HG02610 (cell line): ENCODE results near the gene DDTL.
A peak's percentile ranks its signal among the peaks of the same experiment; 100 is the strongest.
"Not testable (repeated sequence)": the region's sequence is repeated elsewhere in the genome, so short reads cannot be mapped to it uniquely, and the experiment has no call there.

Source experiments
- ATAC-seq: cut with Tn5 transposase; IDR thresholded peaks from one replicate; pipeline ENCODE4 v1.9.1; 2021; ENCODE audit warnings: mild to moderate bottlenecking, moderate library complexity; ENCODE audit not compliant: unreplicated experiment

DDTL gene

GRCh38 chr22:23966568-23966967, at the start of gene DDTL:
TSS of gene DDTL (plus strand) at chr22:23966888. CDS start at chr22:23966915, 27 bp downstream.
- peak; percentile 90 for ATAC-seq

DNA sequence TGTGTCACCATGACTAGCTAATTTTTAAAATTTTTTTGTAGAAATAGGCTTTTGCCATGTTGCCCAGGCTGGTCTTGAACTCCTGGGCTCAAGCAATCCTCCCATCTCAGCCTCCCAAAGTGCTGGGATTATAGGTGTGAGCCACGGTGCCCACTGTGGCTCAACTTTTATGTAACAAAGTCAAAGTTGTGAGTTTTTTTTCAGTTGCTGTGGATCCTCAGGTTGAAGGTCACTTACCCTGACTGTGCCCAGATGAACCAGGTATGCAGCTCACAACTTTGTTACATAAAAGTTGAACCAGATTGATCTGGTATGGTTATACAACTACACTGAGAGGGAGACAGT, 46.4 kb upstream of the DDTL start:
- not testable (repeated sequence) for ATAC-seq

- not testable (repeated sequence) for ATAC-seq
Observed at GRCh38 chr22:23921586-23922201, 45.0 kb upstream of the DDTL start.

DNA sequence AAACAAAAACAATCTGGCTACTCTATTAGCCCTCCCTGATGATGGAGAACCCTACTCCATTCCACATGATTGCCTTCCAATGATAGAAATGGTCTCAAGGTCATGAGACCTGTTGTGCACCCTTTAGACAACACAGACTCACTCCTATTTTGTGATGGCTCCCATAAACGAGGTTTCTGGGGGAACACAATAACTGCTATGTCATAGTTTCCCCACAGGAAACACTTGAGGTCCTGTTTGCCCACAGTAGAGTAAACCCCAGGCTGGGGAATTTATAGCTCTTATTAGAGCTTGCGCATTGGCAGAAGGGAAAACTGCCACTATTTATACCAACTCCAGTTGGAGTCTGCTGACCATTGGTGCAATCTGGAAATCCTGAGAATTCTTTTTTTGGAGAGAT, 43.8 kb upstream of the DDTL start:
- ATAC-seq, result no peak

DNA sequence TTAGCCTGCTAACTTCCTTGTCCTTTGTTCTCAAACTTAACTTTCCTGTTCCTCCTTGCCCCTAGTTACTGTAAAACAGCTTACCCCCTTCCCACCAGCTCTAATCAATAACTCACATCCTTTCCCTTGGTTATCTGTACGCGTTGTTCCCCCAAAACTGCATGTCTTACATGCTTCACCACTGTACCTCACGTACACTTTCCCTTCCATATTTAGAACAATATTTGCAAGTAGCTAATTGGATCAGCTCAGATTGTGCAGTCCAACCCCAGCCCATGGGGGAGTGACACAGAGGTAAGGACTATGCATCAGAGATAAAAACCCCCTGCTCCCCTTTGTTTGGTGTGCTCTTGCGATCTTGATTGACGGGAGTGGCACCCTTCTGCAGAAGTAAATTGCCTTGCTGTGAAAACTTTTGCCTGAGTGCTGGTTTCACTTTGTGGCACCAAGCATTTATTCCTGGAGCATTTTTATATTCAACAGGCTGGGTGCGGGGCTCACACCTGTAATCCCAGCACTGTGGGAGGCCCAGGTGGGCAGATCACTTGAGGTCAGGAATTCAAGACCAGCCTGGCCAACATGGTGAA, 41.6 kb upstream of the DDTL start:
- ATAC-seq, result no peak

GRCh38 chr22:23926561-23926960, 40.1 kb upstream of the DDTL start:
- ATAC-seq, result no peak

DNA sequence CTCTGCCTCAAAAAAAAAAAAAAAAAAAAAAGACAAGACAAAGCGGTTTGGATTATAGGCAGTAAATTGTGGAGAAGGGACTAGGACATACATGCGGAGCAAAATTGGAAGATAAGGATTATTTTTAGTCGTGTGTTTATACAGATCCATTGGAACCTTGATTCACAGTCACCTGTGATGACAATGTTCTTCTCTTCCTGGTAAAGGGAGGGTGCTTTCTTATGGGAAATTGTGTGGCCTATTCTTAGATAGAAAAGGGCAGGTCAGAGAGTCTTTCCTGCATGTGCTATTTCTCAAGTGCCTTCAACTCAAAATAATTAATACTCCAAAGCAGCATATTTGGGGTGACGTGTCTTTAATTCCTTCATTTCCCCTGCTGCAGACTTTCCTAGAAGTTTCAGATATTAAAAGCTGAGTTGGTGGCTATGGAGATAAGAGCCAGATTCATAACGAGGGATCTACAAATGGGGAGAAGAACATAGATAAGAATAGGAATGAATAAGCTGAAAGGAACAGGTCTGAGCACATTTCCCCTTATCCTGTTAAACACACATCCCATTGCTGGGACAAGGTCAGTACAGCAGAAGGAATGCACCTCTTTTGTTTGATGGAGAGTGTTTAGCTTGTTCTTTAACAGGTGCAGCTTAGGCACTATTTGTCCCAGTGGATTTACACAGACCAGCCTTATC, 28.2 kb upstream of the DDTL start:
- ATAC-seq, result no peak

DNA sequence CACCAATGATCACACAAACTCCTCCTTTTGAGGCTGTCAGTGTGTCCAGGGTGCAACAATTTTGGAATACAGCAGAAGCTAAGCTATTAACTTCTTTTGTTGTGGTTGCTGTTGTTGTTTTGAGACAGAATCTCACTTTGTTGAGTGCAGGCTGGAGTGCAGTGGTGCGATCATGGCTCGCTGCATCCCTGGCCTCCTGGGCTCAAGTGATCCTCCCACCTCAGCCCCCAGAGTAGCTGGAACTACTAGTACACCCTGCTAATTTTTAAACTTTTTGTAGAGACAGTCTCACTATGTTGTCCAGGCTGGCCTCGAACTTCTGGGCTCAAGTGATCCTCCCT, 27.7 kb upstream of the DDTL start:
- ATAC-seq, result no peak

DNA sequence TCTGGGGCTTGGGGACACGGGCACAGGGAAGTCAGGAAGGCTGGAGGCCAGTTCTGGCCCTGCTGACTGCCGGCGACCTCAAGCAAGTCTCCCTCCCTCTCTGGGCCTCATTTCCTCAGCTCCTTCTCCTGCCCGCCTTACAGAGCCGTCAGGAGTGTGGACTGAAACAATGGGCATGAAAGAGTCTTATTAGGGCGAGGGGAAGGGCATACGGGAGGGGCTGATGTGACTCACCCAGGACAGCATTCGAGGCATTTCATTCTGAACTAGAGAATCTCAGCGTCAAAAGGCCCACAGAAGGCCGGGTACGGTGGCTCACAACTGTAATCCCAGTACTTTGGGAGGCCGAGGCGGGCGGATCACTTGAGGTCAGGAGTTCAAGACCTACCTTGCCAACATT, 26.5 kb upstream of the DDTL start:
- ATAC-seq, result not testable (repeated sequence)

DNA sequence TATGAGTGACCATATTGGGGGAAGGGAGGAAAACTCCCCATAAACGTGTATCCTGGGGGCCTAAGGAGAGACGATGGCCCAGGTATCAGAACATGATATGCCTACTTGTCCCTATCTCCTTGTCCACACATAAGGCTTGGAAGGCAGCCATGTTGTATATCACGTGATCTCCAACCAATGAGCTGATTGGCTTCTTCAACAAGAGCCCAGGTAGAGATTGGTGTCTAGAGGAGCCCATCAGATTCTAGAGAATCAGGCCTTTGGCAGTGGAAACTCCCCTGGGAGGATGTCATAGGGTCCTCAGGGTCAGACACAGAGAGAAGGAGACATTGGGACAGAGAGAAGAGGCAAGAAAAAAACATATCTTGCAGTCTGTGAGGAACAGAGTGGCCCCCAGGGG, 19.3 kb upstream of the DDTL start:
- ATAC-seq, result not testable (repeated sequence)

- not testable (repeated sequence) for ATAC-seq
Observed at GRCh38 chr22:23949764-23950163, 16.9 kb upstream of the DDTL start.

DNA sequence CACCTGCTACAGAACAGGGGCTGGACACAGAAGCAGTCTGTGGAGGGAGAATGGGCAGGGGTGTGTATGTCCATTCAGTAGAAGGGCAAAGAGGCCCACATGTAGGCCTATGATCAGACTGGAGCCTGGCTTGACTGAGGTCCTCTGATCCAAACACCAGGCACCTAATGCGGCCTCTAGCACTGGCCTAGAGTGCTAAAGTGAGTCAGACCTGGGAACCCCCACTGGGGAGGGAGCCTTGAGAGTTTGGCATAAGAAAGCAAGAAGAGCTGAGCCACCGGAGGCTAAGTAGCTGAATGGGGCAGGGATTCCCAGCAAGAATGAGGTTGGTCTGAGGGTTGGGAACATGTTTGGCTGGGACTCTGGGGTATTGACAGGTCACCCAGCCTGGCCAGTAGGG, 15.3 kb upstream of the DDTL start:
- ATAC-seq, result not testable (repeated sequence)

DNA sequence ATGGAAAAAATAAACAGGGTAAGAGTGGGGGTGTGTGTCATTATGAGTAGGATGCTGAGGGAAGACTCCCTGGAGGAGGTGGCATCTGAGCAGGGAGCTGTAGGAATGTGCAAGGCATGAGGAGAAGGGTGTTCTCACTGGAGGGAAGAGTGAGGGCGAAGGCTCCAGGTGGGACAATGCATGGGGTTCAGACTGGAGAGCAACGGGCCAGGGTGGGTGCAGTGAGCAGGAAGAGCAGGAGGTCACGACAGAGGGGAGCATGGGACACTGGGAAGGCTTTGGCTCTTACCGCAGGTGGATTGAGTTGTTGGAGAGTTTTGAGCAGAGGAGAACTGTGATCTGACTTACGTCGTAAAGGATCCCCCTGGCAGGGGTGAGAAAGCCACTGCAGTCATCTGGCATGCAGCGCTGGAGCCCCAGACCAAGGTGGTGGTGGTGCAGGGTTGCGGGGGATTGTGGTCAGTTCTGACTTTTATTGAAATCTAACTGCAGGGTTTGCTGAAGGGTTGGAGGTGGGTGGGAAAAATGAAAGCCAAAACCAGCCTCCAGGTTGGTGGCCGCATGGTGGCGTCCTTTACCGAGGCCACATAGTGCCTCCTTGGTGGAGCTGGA, 13.8 kb upstream of the DDTL start:
- ATAC-seq, result not testable (repeated sequence)

- ATAC-seq, result not testable (repeated sequence)
Observed at GRCh38 chr22:23953485-23953884, 13.2 kb upstream of the DDTL start.

GRCh38 chr22:23954193-23954990, 12.3 kb upstream of the DDTL start:
- not testable (repeated sequence) for ATAC-seq

GRCh38 chr22:23954991-23955305, 11.7 kb upstream of the DDTL start:
- ATAC-seq, result not testable (repeated sequence)

GRCh38 chr22:23955886-23956285, 10.8 kb upstream of the DDTL start:
- not testable (repeated sequence) for ATAC-seq

DNA sequence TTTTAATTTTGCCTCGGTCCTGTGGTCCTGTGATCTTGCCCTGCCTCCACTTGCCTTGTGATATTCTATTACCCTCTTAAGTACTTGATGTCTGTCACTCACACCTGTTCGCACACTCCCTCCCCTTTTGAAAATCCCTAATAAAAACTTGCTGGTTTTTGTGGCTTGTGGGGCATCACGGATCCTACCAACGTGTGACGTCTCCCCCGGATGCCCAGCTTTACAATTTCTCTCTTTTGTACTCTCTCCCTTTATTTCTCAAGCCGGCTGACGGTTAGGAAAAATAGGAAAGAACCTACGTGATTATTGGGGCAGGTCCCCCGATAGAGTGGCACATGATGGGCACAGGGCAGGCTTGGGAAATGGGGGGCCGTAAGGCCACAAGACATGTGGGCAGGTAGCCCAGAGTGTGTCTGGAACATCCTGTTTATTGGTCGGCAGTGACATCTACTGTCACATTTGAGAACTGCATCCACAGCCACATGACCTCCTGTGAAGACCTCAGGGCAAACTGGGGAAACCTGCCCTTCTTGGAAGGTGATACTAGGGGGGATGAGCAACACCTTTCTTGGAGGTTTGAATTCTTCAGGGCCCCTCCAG, 10.3 kb upstream of the DDTL start:
- ATAC-seq, result not testable (repeated sequence)

- not testable (repeated sequence) for ATAC-seq
Observed at GRCh38 chr22:23961084-23961771, 5.5 kb upstream of the DDTL start, which contains the start of gene GSTT2B. TSS of gene GSTT2B (minus strand) at chr22:23961195. CDS start at chr22:23961131, 64 bp downstream.

GRCh38 chr22:23966094-23966493, 594 bp upstream of the DDTL start:
- ATAC-seq, result peak; percentile 33
